Trophoblast cell (in vitro differentiated cells and primary cell): ENCODE data around the gene MRPS22.

Experiments used
- DNase-seq, 2 donors: peaks; one replicate each; pipeline ENCODE4 v3.0.0-alpha.2; 2016
- H2AFZ ChIP-seq: 2 replicates; pipeline ENCODE4 v1.6.1; 2013; ENCODE audit warnings: low read length, moderate library complexity, mild to moderate bottlenecking; ENCODE audit not compliant: insufficient read depth, poor library complexity
- H2AK5ac ChIP-seq: 2 replicates; pipeline ENCODE4 v1.6.1; 2013; ENCODE audit warnings: mild to moderate bottlenecking, low read length
- H2BK120ac ChIP-seq: 2 replicates; pipeline ENCODE4 v1.6.1; 2013; ENCODE audit warnings: low read length, mild to moderate bottlenecking, moderate library complexity; ENCODE audit not compliant: insufficient read depth, poor library complexity
- H2BK12ac ChIP-seq: 2 replicates; pipeline ENCODE4 v1.6.1; 2013; ENCODE audit warnings: mild to moderate bottlenecking, low read length, moderate library complexity
- H2BK5ac ChIP-seq: 2 replicates; pipeline ENCODE4 v1.6.1; 2013; ENCODE audit warnings: low read length, low read depth, moderate library complexity, mild to moderate bottlenecking; ENCODE audit not compliant: poor library complexity
- H3K14ac ChIP-seq: 2 replicates; pipeline ENCODE4 v1.6.1; 2013; ENCODE audit warnings: mild to moderate bottlenecking, low read length
- H3K18ac ChIP-seq: 2 replicates; pipeline ENCODE4 v1.6.1; 2013; ENCODE audit warnings: mild to moderate bottlenecking, low read length
- H3K23ac ChIP-seq: 2 replicates; pipeline ENCODE4 v1.6.1; 2013; ENCODE audit warnings: low read length
- H3K27ac ChIP-seq: 2 replicates; pipeline ENCODE4 v1.5.1; 2013; ENCODE audit warnings: low read depth, mild to moderate bottlenecking, inconsistent platforms, low read length, moderate library complexity
- H3K27me3 ChIP-seq: 2 replicates; pipeline ENCODE4 v1.6.1; 2013; ENCODE audit warnings: inconsistent platforms, mild to moderate bottlenecking, low read length, moderate library complexity; ENCODE audit not compliant: insufficient read depth
- H3K36me3 ChIP-seq, 2 experiments: 1 replicate in 1 of 2; 2 replicates in 1 of 2; pipeline ENCODE4 v1.6.1; 2013; ENCODE audit warnings: low read length in 2 of 2, mild to moderate bottlenecking in 2 of 2, moderate library complexity in 1 of 2; ENCODE audit not compliant: insufficient read depth in 2 of 2, control insufficient read depth in 1 of 2
- H3K4ac ChIP-seq: 2 replicates; pipeline ENCODE4 v1.6.1; 2013; ENCODE audit warnings: low read depth, mild to moderate bottlenecking, low read length, moderate library complexity
- H3K4me1 ChIP-seq, 2 experiments: 1 replicate in 1 of 2; 2 replicates in 1 of 2; pipeline ENCODE4 v1.6.1; 2013; ENCODE audit warnings: low read length in 2 of 2, mild to moderate bottlenecking in 2 of 2, moderate library complexity in 1 of 2; ENCODE audit not compliant: insufficient read depth in 2 of 2, control insufficient read depth in 1 of 2
- H3K4me2 ChIP-seq: 2 replicates; pipeline ENCODE4 v1.6.1; 2013; ENCODE audit warnings: inconsistent platforms, mild to moderate bottlenecking, low read length, moderate library complexity
- H3K4me3 ChIP-seq: 2 replicates; pipeline ENCODE4 v1.5.1; 2013; ENCODE audit warnings: mild to moderate bottlenecking, low read depth, low read length, inconsistent platforms
- H3K79me1 ChIP-seq: one replicate; pipeline ENCODE4 v1.6.1; 2013; ENCODE audit warnings: low read length
- H3K79me2 ChIP-seq: 2 replicates; pipeline ENCODE4 v1.6.1; 2013; ENCODE audit warnings: low read length, mild to moderate bottlenecking; ENCODE audit not compliant: control insufficient read depth, insufficient read depth, poor library complexity
- H3K9ac ChIP-seq: 2 replicates; pipeline ENCODE4 v1.6.1; 2013; ENCODE audit warnings: mild to moderate bottlenecking, low read length
- H3K9me3 ChIP-seq: 2 replicates; pipeline ENCODE4 v1.6.1; 2013; ENCODE audit warnings: low read depth, mild to moderate bottlenecking, control low read depth, inconsistent platforms, low read length; ENCODE audit not compliant: insufficient read depth
- H4K12ac ChIP-seq: 2 replicates; pipeline ENCODE4 v1.6.1; 2013; ENCODE audit warnings: low read depth, mild to moderate bottlenecking, low read length, moderate library complexity
- H4K8ac ChIP-seq: 2 replicates; pipeline ENCODE4 v1.6.1; 2013; ENCODE audit warnings: low read depth, mild to moderate bottlenecking, low read length, moderate library complexity
- H4K91ac ChIP-seq: one replicate; pipeline ENCODE4 v1.6.1; 2013; ENCODE audit warnings: low read depth, mild to moderate bottlenecking, low read length, moderate library complexity
- WGBS: extraction: QIAGEN DNeasy Blood & Tissue Kit; methylation state at CpG from one replicate; pipeline ENCODE4 v1.1.7; 2013; ENCODE audit warnings: missing lambda C conversion rate; ENCODE audit not compliant: insufficient read length, insufficient coverage; ENCODE audit errors: extremely low coverage; 5-methylcytosine and 5-hydroxymethylcytosine counted together

The MRPS22 gene

DNA sequence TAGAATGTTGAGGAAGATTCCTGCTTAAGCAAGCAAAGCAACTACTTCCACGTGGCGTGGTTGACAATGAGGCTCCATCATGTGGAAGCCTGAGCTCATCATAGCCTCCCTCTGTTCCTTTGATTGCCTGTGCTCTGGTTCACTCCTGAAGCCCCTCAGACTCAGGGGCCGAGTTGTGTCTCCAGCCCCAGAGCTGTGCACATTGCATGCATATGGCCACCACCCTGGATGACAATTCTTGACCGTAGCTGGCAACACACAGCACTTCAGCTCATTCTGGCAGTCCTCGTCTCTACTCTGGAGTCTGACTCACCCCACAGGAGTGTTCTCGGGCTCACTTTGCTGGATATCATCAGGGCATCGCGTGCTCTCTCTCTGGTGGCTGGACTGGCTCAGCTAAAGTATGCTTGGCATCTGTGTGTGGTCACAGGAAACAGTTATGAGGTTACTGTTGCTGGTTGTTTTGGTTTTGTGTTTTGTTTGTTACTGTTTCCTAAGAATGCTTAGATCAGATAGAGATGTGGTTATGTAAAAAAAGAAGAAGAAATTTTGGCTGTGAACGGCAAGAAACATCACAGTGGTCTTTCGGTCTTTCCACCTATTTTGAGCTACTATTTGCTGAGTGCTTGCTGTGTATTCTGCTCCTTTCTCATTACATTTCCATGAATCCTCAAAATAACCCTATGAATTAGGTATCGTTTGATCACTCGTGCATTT is 41.6 kb upstream of the MRPS22 start:
- Histone ChIP-seq H3K9ac (no peak overlapping the region), H3K18ac (peak overlapping the region; percentile 12), H2AFZ (no peak overlapping the region), H3K36me3 (no peaks in the 10 kb centered on the region), H2BK120ac (peak overlapping the region; percentile 49), H3K27ac (peak overlapping the region; percentile 70), H3K4me2 (peak overlapping the region; percentile 40), H4K91ac (peak overlapping the region; percentile 65), H2BK12ac (peak overlapping the region; percentile 70), H3K4ac (no peak overlapping the region), H2BK5ac (peak overlapping the region; percentile 49), H3K27me3 (no peaks in the 10 kb centered on the region), H3K79me1 (peaks cover 19% of the 10 kb centered on the region), H4K8ac (no peak overlapping the region), H3K14ac (peak overlapping the region; percentile 25), H4K12ac (no peak overlapping the region), H3K79me2 (no peaks in the 10 kb centered on the region), H2AK5ac (no peak overlapping the region), H3K4me3 (no peak overlapping the region), H3K9me3 (no peaks in the 10 kb centered on the region), H3K4me1 (peaks cover 17 to 31% of the 10 kb centered on the region in 2 experiments), H3K23ac (no peak overlapping the region)
- peak; percentile 98 for DNase-seq
- WGBS = no CpG with 5 or more reads among the region's 12 CpGs

DNA sequence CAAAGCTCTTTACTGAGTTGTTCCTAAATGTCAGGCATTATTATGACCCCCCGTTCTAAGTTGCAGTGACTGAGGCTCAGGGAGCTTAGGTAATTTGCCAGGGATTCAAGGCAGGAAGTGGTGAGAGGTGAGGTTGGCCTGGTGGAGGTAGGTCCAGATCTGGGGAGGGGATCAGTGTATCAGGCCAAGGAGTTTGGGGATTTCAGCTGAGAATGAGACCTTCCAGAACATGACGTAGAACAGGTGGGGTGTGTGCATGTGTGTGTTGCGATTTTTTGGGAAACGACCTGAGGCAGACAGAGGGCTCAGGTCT is 41.1 kb upstream of the MRPS22 start:
- no peaks in the 10 kb centered on the region for H3K9me3 ChIP-seq
- WGBS = no CpG with 5 or more reads among the region's 4 CpGs
- H3K4me2 ChIP-seq = peak overlapping the region; percentile 40
- peak overlapping the region; percentile 70 for H3K27ac ChIP-seq
- no peak overlapping the region for H4K8ac ChIP-seq
- no peak overlapping the region for H3K18ac ChIP-seq
- H3K4me1 ChIP-seq = peaks cover 17 to 31% of the 10 kb centered on the region in 2 experiments
- H4K91ac ChIP-seq = peak overlapping the region; percentile 84
- H3K14ac ChIP-seq = peak overlapping the region; percentile 41
- no peaks in the 10 kb centered on the region for H3K36me3 ChIP-seq
- peak overlapping the region; percentile 63 for H2BK12ac ChIP-seq
- no peak overlapping the region for H3K4ac ChIP-seq
- no peak overlapping the region for H3K4me3 ChIP-seq
- H3K27me3 ChIP-seq = no peaks in the 10 kb centered on the region
- peak in 1 of 2 donors; percentile 4 for DNase-seq
- peak overlapping the region; percentile 49 for H2BK5ac ChIP-seq
- H3K9ac ChIP-seq = no peak overlapping the region
- peaks cover 19% of the 10 kb centered on the region for H3K79me1 ChIP-seq
- no peak overlapping the region for H3K23ac ChIP-seq
- H3K79me2 ChIP-seq = no peaks in the 10 kb centered on the region
- H2AK5ac ChIP-seq = peak overlapping the region; percentile 6
- no peak overlapping the region for H4K12ac ChIP-seq
- H2AFZ ChIP-seq = no peak overlapping the region
- H2BK120ac ChIP-seq = peak overlapping the region; percentile 45

DNA sequence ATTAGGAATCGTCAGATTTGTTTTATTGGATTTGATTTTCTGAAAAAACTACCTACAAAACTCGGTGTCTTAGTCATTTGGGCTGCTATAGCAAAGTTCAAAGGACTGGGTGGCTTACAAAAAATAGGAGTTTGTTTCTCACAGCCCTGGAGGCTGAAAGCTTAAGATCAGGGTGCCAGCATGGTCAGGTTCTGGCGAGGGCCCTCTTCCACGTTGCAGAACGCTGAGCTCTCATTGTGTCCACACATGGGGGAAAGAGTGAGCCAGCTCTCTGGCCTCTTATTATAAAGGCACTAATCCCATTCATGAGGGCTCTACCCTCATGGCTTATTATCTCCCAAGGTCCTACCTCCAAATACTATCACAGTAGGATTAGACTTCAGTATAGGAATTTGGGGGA is 40.6 kb upstream of the MRPS22 start:
- peak overlapping the region; percentile 70 for H3K27ac ChIP-seq
- WGBS = no CpG with 5 or more reads among the region's 5 CpGs
- H2AK5ac ChIP-seq = peak overlapping the region; percentile 56
- H3K23ac ChIP-seq = no peak overlapping the region
- peak; percentile 96 to 99 for DNase-seq
- no peak overlapping the region for H3K4me2 ChIP-seq
- H3K4me3 ChIP-seq = no peak overlapping the region
- peak overlapping the region; percentile 49 for H3K14ac ChIP-seq
- H2BK120ac ChIP-seq = peak overlapping the region; percentile 45
- no peaks in the 10 kb centered on the region for H3K79me2 ChIP-seq
- no peak overlapping the region for H4K8ac ChIP-seq
- H3K27me3 ChIP-seq = no peaks in the 10 kb centered on the region
- H2BK12ac ChIP-seq = no peak overlapping the region
- no peak overlapping the region for H3K9ac ChIP-seq
- peaks cover 19 to 33% of the 10 kb centered on the region in 2 experiments for H3K4me1 ChIP-seq
- H4K91ac ChIP-seq = peak overlapping the region; percentile 29
- H4K12ac ChIP-seq = no peak overlapping the region
- H2AFZ ChIP-seq = no peak overlapping the region
- H2BK5ac ChIP-seq = peak overlapping the region; percentile 50
- no peak overlapping the region for H3K4ac ChIP-seq
- no peaks in the 10 kb centered on the region for H3K9me3 ChIP-seq
- peaks cover 20% of the 10 kb centered on the region for H3K79me1 ChIP-seq
- H3K36me3 ChIP-seq = no peaks in the 10 kb centered on the region
- H3K18ac ChIP-seq = no peak overlapping the region

DNA sequence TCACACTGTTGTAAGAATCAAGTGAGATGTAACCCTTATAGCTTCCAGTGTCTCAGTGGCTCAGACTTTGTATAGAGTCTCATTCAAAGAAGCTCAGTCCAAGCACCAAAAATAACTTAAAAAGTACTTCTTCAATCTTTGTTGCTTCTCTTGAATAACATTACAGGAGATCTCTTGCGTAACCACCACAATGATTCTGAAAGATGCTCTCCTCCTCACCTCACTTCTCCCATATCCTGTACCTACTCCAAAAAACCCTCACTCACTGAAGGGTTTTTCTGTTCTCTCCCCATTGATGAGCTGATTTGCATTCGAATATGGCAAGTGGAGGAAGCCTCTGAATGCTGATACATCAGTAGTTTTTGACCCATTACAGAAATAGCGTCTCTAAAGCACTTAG is 39.4 kb upstream of the MRPS22 start:
- H3K27me3 ChIP-seq = no peaks in the 10 kb centered on the region
- H3K79me1 ChIP-seq = peaks cover 26% of the 10 kb centered on the region
- no peak overlapping the region for H3K4ac ChIP-seq
- H2BK12ac ChIP-seq = no peak overlapping the region
- H3K14ac ChIP-seq = no peak overlapping the region
- H3K9ac ChIP-seq = no peak overlapping the region
- no peak overlapping the region for H3K4me2 ChIP-seq
- no peak overlapping the region for H2AK5ac ChIP-seq
- H2AFZ ChIP-seq = no peak overlapping the region
- no peak overlapping the region for H4K12ac ChIP-seq
- no peak overlapping the region for H2BK120ac ChIP-seq
- H3K27ac ChIP-seq = no peak overlapping the region
- peaks cover 28 to 38% of the 10 kb centered on the region in 2 experiments for H3K4me1 ChIP-seq
- H3K9me3 ChIP-seq = no peaks in the 10 kb centered on the region
- no peak overlapping the region for H3K18ac ChIP-seq
- H4K91ac ChIP-seq = no peak overlapping the region
- no peak overlapping the region for H2BK5ac ChIP-seq
- no peaks in the 10 kb centered on the region for H3K36me3 ChIP-seq
- DNase-seq = no peak
- H3K23ac ChIP-seq = no peak overlapping the region
- no CpG with 5 or more reads among the region's 3 CpGs for WGBS
- H3K79me2 ChIP-seq = no peaks in the 10 kb centered on the region
- no peak overlapping the region for H4K8ac ChIP-seq
- no peak overlapping the region for H3K4me3 ChIP-seq
